HepG2 (cell line): ENCODE data around the gene CD4. TPM values are rescaled to one million over a fixed set of nuclear protein-coding genes. Genes with fewer than 3 reads are reported as not detected.

Source experiments
- ATF5 ChIP-seq: sonication (generic); formaldehyde crosslinking; IDR thresholded peaks from 2 replicates; pipeline ENCODE4 v1.4.0; 2020; ENCODE audit warnings: mild to moderate bottlenecking, low read depth, missing genetic modification reagents
- GATAD2A ChIP-seq: IDR thresholded peaks from 2 replicates; pipeline ENCODE4 v1.6.1; 2016
- HMG20B ChIP-seq: conservative IDR thresholded peaks from 2 replicates; pipeline ENCODE4 v1.6.1; 2016; ENCODE audit warnings: missing genetic modification reagents, missing compliant biosample characterization
- KLF9 ChIP-seq: IDR thresholded peaks from 2 replicates; pipeline ENCODE4 v1.6.1; 2016; ENCODE audit warnings: low read depth
- NCOA2 ChIP-seq: sonication (generic); formaldehyde crosslinking; IDR thresholded peaks from 2 replicates; pipeline ENCODE4 v1.8.0; 2022; ENCODE audit warnings: inconsistent platforms
- NONO ChIP-seq, 2 experiments: fragments of 450-650 bp in 1 of 2; sonication (generic) in 1 of 2; formaldehyde crosslinking in 1 of 2; IDR thresholded peaks in 1 of 2; conservative IDR thresholded peaks in 1 of 2; 2 replicates each; pipeline versions ENCODE4 v1.6.1 to v1.8.0; 2017 to 2022; ENCODE audit warnings: mild to moderate bottlenecking in 1 of 2, missing genetic modification reagents in 1 of 2, moderate library complexity in 1 of 2
- RARA ChIP-seq: IDR thresholded peaks from 2 replicates; pipeline ENCODE4 v1.6.1; 2016; ENCODE audit warnings: missing genetic modification reagents, missing compliant biosample characterization
- RELA ChIP-seq: sonication (generic); formaldehyde crosslinking; IDR thresholded peaks from 2 replicates; pipeline ENCODE4 v1.4.0; 2020; ENCODE audit warnings: missing genetic modification reagents
- SNAI1 ChIP-seq: sonication (generic); formaldehyde crosslinking; IDR thresholded peaks from 2 replicates; pipeline ENCODE4 v1.5.0; 2020; ENCODE audit warnings: mild to moderate bottlenecking, missing genetic modification reagents, borderline replicate concordance
- SP1 ChIP-seq, 2 experiments: fragments of 450-650 bp in 1 of 2; sonication (generic) in 1 of 2; formaldehyde crosslinking in 1 of 2; IDR thresholded peaks; 2 replicates each; pipeline versions ENCODE4 v1.4.0 to v1.6.1; 2016 to 2020; ENCODE audit warnings: missing genetic modification reagents in 1 of 2
- STAT5B ChIP-seq: sonication (generic); formaldehyde crosslinking; IDR thresholded peaks from 2 replicates; pipeline ENCODE4 v1.4.0; 2020; ENCODE audit warnings: missing genetic modification reagents
- ZKSCAN5 ChIP-seq: sonication (generic); formaldehyde crosslinking; IDR thresholded peaks from 2 replicates; pipeline ENCODE4 v1.5.1; 2020; ENCODE audit warnings: mild to moderate bottlenecking, missing genetic modification reagents
- ZNF224 ChIP-seq: sonication (generic); formaldehyde crosslinking; IDR thresholded peaks from 2 replicates; pipeline ENCODE4 v1.5.0; 2020; ENCODE audit warnings: mild to moderate bottlenecking, missing genetic modification reagents
- ZNF235 ChIP-seq: sonication (generic); formaldehyde crosslinking; IDR thresholded peaks from 2 replicates; pipeline ENCODE4 v1.8.1; 2023; ENCODE audit warnings: mild to moderate bottlenecking, missing genetic modification reagents, borderline replicate concordance
- ZNF296 ChIP-seq: sonication (generic); formaldehyde crosslinking; conservative IDR thresholded peaks from 2 replicates; pipeline ENCODE4 v1.5.0; 2020; ENCODE audit warnings: mild to moderate bottlenecking, missing genetic modification reagents
- ZNF362 ChIP-seq: sonication (generic); formaldehyde crosslinking; IDR thresholded peaks from 2 replicates; pipeline ENCODE4 v1.4.0; 2020; ENCODE audit warnings: missing genetic modification reagents, mild to moderate bottlenecking, borderline replicate concordance
- ZNF441 ChIP-seq: sonication (generic); formaldehyde crosslinking; IDR thresholded peaks from 2 replicates; pipeline ENCODE4 v1.7.0; 2021; ENCODE audit warnings: missing genetic modification reagents, borderline replicate concordance
- ZNF761 ChIP-seq: sonication (generic); formaldehyde crosslinking; conservative IDR thresholded peaks from 2 replicates; pipeline ENCODE4 v1.4.0; 2020; ENCODE audit warnings: mild to moderate bottlenecking, missing genetic modification reagents
- ZNF770 ChIP-seq: sonication (generic); formaldehyde crosslinking; IDR thresholded peaks from 2 replicates; pipeline ENCODE4 v1.5.0; 2020; ENCODE audit warnings: mild to moderate bottlenecking, missing genetic modification reagents
- polyA plus RNA-seq, 8 experiments: library from polyadenylated mRNA; depleted of rRNA in 3 of 8; stranded (reverse) in 7 of 8; unstranded in 1 of 8; fragments of >200 nt; fragmentation: Illumina TruSeq in 4 of 8; extraction: Trizol in 4 of 8; gene quantifications; 2 replicates each; pipeline versions ENCODE4 v1.2.1 to v1.2.3, GENCODE V29; 2011 to 2016; ENCODE audit warnings: low read depth in 4 of 8, missing spikeins in 1 of 8, mixed read lengths in 1 of 8; ENCODE audit not compliant: insufficient read depth in 1 of 8
- total RNA-seq, 5 experiments: library from RNA; depleted of rRNA; stranded (reverse); fragments of >200 nt; fragmentation: Illumina TruSeq; extraction: Trizol; gene quantifications; 2 replicates each; pipeline ENCODE4 v1.2.3, GENCODE V29; 2016; ENCODE audit warnings: low read depth in 1 of 5
- TF ChIP-seq, protein P1 (sequence below): IDR thresholded peaks from 2 replicates; pipeline ENCODE4 v1.6.1; 2016; ENCODE audit warnings: missing genetic modification reagents, missing compliant biosample characterization
- TF ChIP-seq, protein P2 (sequence below): sonication (generic); formaldehyde crosslinking; IDR thresholded peaks from 2 replicates; pipeline ENCODE4 v1.4.0; 2020; ENCODE audit warnings: missing genetic modification reagents, mild to moderate bottlenecking, borderline replicate concordance

The CD4 gene
- total and polyA plus RNA-seq, 2 of the 13 experiments (the other 11 are each of a cell fraction or from before 2014, with no cell fraction given): 0.07 to 0.95 TPM

- TF ChIP-seq ZNF362 (CRISPR knock-in tag) (no peak), ZNF770 (0 out of 2 replicates have a peak, but pooled peaks have one; percentile 35), ZNF235 (CRISPR knock-in tag) (peak; percentile 65; the same call in 1 of the 2 replicates), ATF5 (CRISPR knock-in tag) (no peak), SNAI1 (CRISPR knock-in tag) (peak; percentile 70; the same call in 1 of the 2 replicates), ZNF441 (0 out of 2 replicates have a peak, but pooled peaks have one; percentile 62), NONO (IDR thresholded peaks at IDR 0.05) (no peak), NONO (CRISPR knock-in tag; conservative IDR thresholded peaks at IDR 0.05) (peak; percentile 57; the same call in 1 of the 2 replicates), STAT5B (no peak), ZKSCAN5 (0 out of 2 replicates have a peak, but pooled peaks have one; percentile 20), NCOA2 (CRISPR knock-in tag) (peak; percentile 45; the same call in 1 of the 2 replicates), HMG20B (no peak), KLF9 (no peak), RARA (CRISPR knock-in tag) (peak; percentile 51), ZNF224 (CRISPR knock-in tag) (no peak), SP1 (IDR thresholded peaks at IDR 0.05) (no peak), SP1 (CRISPR knock-in tag; IDR thresholded peaks at IDR 0.05) (no peak), ZNF296 (CRISPR knock-in tag) (no peak; the same call in 1 of the 2 replicates), RELA (CRISPR knock-in tag) (no peak), ZNF761 (no peak), GATAD2A (CRISPR knock-in tag) (peak; percentile 61)
- TF ChIP-seq, protein P1, sequence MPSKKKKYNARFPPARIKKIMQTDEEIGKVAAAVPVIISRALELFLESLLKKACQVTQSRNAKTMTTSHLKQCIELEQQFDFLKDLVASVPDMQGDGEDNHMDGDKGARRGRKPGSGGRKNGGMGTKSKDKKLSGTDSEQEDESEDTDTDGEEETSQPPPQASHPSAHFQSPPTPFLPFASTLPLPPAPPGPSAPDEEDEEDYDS: peak; percentile 66
- TF ChIP-seq, protein P2, sequence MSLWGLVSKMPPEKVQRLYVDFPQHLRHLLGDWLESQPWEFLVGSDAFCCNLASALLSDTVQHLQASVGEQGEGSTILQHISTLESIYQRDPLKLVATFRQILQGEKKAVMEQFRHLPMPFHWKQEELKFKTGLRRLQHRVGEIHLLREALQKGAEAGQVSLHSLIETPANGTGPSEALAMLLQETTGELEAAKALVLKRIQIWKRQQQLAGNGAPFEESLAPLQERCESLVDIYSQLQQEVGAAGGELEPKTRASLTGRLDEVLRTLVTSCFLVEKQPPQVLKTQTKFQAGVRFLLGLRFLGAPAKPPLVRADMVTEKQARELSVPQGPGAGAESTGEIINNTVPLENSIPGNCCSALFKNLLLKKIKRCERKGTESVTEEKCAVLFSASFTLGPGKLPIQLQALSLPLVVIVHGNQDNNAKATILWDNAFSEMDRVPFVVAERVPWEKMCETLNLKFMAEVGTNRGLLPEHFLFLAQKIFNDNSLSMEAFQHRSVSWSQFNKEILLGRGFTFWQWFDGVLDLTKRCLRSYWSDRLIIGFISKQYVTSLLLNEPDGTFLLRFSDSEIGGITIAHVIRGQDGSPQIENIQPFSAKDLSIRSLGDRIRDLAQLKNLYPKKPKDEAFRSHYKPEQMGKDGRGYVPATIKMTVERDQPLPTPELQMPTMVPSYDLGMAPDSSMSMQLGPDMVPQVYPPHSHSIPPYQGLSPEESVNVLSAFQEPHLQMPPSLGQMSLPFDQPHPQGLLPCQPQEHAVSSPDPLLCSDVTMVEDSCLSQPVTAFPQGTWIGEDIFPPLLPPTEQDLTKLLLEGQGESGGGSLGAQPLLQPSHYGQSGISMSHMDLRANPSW (CRISPR knock-in tag): 0 out of 2 replicates have a peak, but pooled peaks have one; percentile 37
Observed at GRCh38 chr12:6767353-6768319, 21.7 kb upstream of the CD4 start (continued).
